Liver (tissue), 9 donors: ENCODE data around the gene MEG3. TPM values are rescaled to one million over a fixed set of nuclear protein-coding genes. Genes with fewer than 3 reads are reported as not detected.

Experiments
- DNase-seq: peaks from one replicate; pipeline ENCODE4 v3.0.0-alpha.2; 2017; ENCODE audit warnings: low spot score
- H3K27ac ChIP-seq, 2 donors: one replicate each; pipeline ENCODE4 v1.7.0; 2013; ENCODE audit warnings: inconsistent platforms in 2 of 2, low read length in 2 of 2, control low read depth in 1 of 2, low read depth in 1 of 2, mild to moderate bottlenecking in 1 of 2
- H3K27me3 ChIP-seq, 4 donors: one replicate each; pipeline versions ENCODE4 v1.6.1 to v1.7.0; 2013; ENCODE audit warnings: low read length in 3 of 4, inconsistent platforms in 1 of 4, mild to moderate bottlenecking in 1 of 4, moderate library complexity in 1 of 4; ENCODE audit not compliant: control insufficient read depth in 4 of 4, insufficient read depth in 4 of 4
- H3K36me3 ChIP-seq, 4 donors: one replicate each; pipeline versions ENCODE4 v1.6.1 to v1.7.0; 2013; ENCODE audit warnings: low read length in 3 of 4, mild to moderate bottlenecking in 3 of 4, low read depth in 1 of 4, moderate library complexity in 1 of 4; ENCODE audit not compliant: control insufficient read depth in 4 of 4, insufficient read depth in 3 of 4
- H3K4me1 ChIP-seq, 4 donors: one replicate each; pipeline versions ENCODE4 v1.6.1 to v1.7.0; 2013; ENCODE audit warnings: low read length in 3 of 4, mild to moderate bottlenecking in 3 of 4, moderate library complexity in 1 of 4; ENCODE audit not compliant: control insufficient read depth in 4 of 4, insufficient read depth in 4 of 4
- H3K4me3 ChIP-seq, 3 donors: one replicate each; pipeline versions ENCODE4 v1.6.1 to v1.7.0; 2013; ENCODE audit warnings: low read length in 3 of 3, control low read depth in 1 of 3, low read depth in 1 of 3, mild to moderate bottlenecking in 1 of 3
- H3K9ac ChIP-seq, 2 donors: one replicate each; pipeline ENCODE4 v1.7.0; 2013; ENCODE audit warnings: low read length in 2 of 2, mild to moderate bottlenecking in 2 of 2, moderate library complexity in 2 of 2, control low read depth in 1 of 2, low read depth in 1 of 2
- H3K9me3 ChIP-seq, 4 donors: one replicate each; pipeline versions ENCODE4 v1.6.1 to v1.7.0; 2013; ENCODE audit warnings: low read length in 3 of 4; ENCODE audit not compliant: control insufficient read depth in 4 of 4
- CTCF ChIP-seq: fragments of 150-350 bp; IDR thresholded peaks from 2 replicates; pipeline ENCODE4 v1.5.1; 2017; ENCODE audit warnings: improper control_type of control experiment, low read depth, low read length; ENCODE audit not compliant: missing input control
- EGR1 ChIP-seq, 2 donors: IDR thresholded peaks; 2 replicates each; pipeline ENCODE4 v1.6.1; 2016 to 2018; ENCODE audit warnings: antibody characterized with exemption in 2 of 2, low read depth in 2 of 2
- FOXA2 ChIP-seq: IDR thresholded peaks from 2 replicates; pipeline ENCODE4 v1.6.1; 2016; ENCODE audit warnings: antibody characterized with exemption
- GABPA ChIP-seq, 2 donors: IDR thresholded peaks in 1 of 2; conservative IDR thresholded peaks in 1 of 2; 2 replicates each; pipeline ENCODE4 v1.6.1; 2016; ENCODE audit warnings: antibody characterized with exemption in 2 of 2, mild to moderate bottlenecking in 1 of 2, moderate library complexity in 1 of 2
- HNF4A ChIP-seq, 2 donors: conservative IDR thresholded peaks; 2 replicates each; pipeline ENCODE4 v1.6.1; 2016; ENCODE audit warnings: antibody characterized with exemption in 2 of 2, mild to moderate bottlenecking in 2 of 2
- HNF4G ChIP-seq: IDR thresholded peaks from 2 replicates; pipeline ENCODE4 v1.6.1; 2016; ENCODE audit warnings: antibody characterized with exemption
- JUND ChIP-seq, 2 donors: IDR thresholded peaks; 2 replicates each; pipeline ENCODE4 v1.6.1; 2016; ENCODE audit warnings: antibody characterized with exemption in 2 of 2
- NR2F2 ChIP-seq: IDR thresholded peaks from 2 replicates; pipeline ENCODE4 v1.6.1; 2016; ENCODE audit warnings: antibody characterized with exemption
- RAD21 ChIP-seq, 2 donors: IDR thresholded peaks; 2 replicates each; pipeline ENCODE4 v1.6.1; 2016; ENCODE audit warnings: antibody characterized with exemption in 2 of 2, mild to moderate bottlenecking in 2 of 2
- REST ChIP-seq: IDR thresholded peaks from 2 replicates; pipeline ENCODE4 v1.6.1; 2016; ENCODE audit warnings: antibody characterized with exemption, mild to moderate bottlenecking
- RXRA ChIP-seq, 2 donors: IDR thresholded peaks; 2 replicates each; pipeline ENCODE4 v1.6.1; 2017 to 2018; ENCODE audit warnings: antibody characterized with exemption in 2 of 2, mild to moderate bottlenecking in 1 of 2
- SP1 ChIP-seq: IDR thresholded peaks from 2 replicates; pipeline ENCODE4 v1.6.1; 2018; ENCODE audit warnings: antibody characterized with exemption, mild to moderate bottlenecking
- TAF1 ChIP-seq: conservative IDR thresholded peaks from 2 replicates; pipeline ENCODE4 v1.6.1; 2016; ENCODE audit warnings: antibody characterized with exemption, mild to moderate bottlenecking
- YY1 ChIP-seq: IDR thresholded peaks from 2 replicates; pipeline ENCODE4 v1.6.1; 2016; ENCODE audit warnings: antibody characterized with exemption, mild to moderate bottlenecking
- WGBS: extraction: QIAGEN DNeasy Blood & Tissue Kit; methylation state at CpG from one replicate; pipeline ENCODE4 v1.1.7; 2013; 5-methylcytosine and 5-hydroxymethylcytosine counted together
- polyA plus RNA-seq, 2 donors: library from polyadenylated mRNA; stranded (reverse) in 1 of 2; unstranded in 1 of 2; fragments of 200-250 nt in 1 of 2; fragments of >200 nt in 1 of 2; fragmentation: Nextera tagmentation in 1 of 2; extraction: Ambion mirVana in 1 of 2; gene quantifications; one replicate each; pipeline versions ENCODE4 v1.2.1 to v1.2.3, GENCODE V29; 2013 to 2015
- total RNA-seq, 2 donors: library from RNA; depleted of rRNA; stranded (reverse); fragments of >200 nt; gene quantifications; one replicate each; pipeline ENCODE4 v1.2.3, GENCODE V29; 2014
- TF ChIP-seq, protein P1 (sequence below): IDR thresholded peaks from 2 replicates; pipeline ENCODE4 v1.6.1; 2016; ENCODE audit warnings: antibody characterized with exemption
- donor health status: healthy.
- donor health status: healthy.
- donor health status: healthy.
- donor health status: healthy.
- donor health status: healthy.

Gene MEG3
- total and polyA plus RNA-seq, 4 donors: 12.3 to 485 (median 23.1) TPM

- TF ChIP-seq, protein P1, sequence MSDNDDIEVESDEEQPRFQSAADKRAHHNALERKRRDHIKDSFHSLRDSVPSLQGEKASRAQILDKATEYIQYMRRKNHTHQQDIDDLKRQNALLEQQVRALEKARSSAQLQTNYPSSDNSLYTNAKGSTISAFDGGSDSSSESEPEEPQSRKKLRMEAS: no peak
Measured at GRCh38 chr14:100782516-100783320, 43.2 kb upstream of the MEG3 start (continued).

- WGBS: 95% methylated on average over 27 of the region's 27 CpGs
- H3K9me3 ChIP-seq: no peaks in the 10 kb centered on the region
- H3K9ac ChIP-seq: no peak overlapping the region
- no peaks in the 10 kb centered on the region for H3K36me3 ChIP-seq
- no peak overlapping the region for H3K27ac ChIP-seq
- peaks cover 0 to 2% (median 0%) of the 10 kb centered on the region in 4 donors for H3K27me3 ChIP-seq
- TF ChIP-seq FOXA2: no peak
- no peak for TF ChIP-seq JUND (IDR thresholded peaks at IDR 0.05)
- TF ChIP-seq TAF1: no peak
- no peak for TF ChIP-seq EGR1 (IDR thresholded peaks at IDR 0.05; ENCODE audit: low read depth in 2 of 2)
- no peak for TF ChIP-seq YY1
- TF ChIP-seq, protein P1: no peak
- no peak for TF ChIP-seq CTCF
- no peak for TF ChIP-seq HNF4A (conservative IDR thresholded peaks at IDR 0.05)
- no peak for TF ChIP-seq SP1
- no peak for TF ChIP-seq HNF4G
- TF ChIP-seq NR2F2: no peak
- no peak overlapping the region for H3K4me3 ChIP-seq
- no peak for DNase-seq
- H3K4me1 ChIP-seq: no peaks in the 10 kb centered on the region
Measured at GRCh38 chr14:100783630-100784370, 42.1 kb upstream of the MEG3 start.

- peaks cover 0 to 2% (median 0%) of the 10 kb centered on the region in 4 donors for H3K27me3 ChIP-seq
- no peaks in the 10 kb centered on the region for H3K36me3 ChIP-seq
- H3K27ac ChIP-seq: no peak overlapping the region
- no peaks in the 10 kb centered on the region for H3K4me1 ChIP-seq
- 86% methylated on average over 11 of the region's 11 CpGs for WGBS
- no peak overlapping the region for H3K9ac ChIP-seq
- TF ChIP-seq JUND (IDR thresholded peaks at IDR 0.05) (no peak), FOXA2 (no peak), REST (no peak), HNF4A (conservative IDR thresholded peaks at IDR 0.05) (no peak), NR2F2 (no peak), GABPA (IDR thresholded peaks at IDR 0.05 in 1 of 2, conservative IDR thresholded peaks at IDR 0.05 in 1 of 2) (no peak), HNF4G (no peak), YY1 (no peak), SP1 (no peak), RAD21 (IDR thresholded peaks at IDR 0.05) (no peak), RXRA (IDR thresholded peaks at IDR 0.05) (no peak), TAF1 (no peak)
- TF ChIP-seq, protein P1: no peak
- no peak overlapping the region for H3K4me3 ChIP-seq
- no peaks in the 10 kb centered on the region for H3K9me3 ChIP-seq
- no peak for DNase-seq
Measured at GRCh38 chr14:100784523-100785337, 41.2 kb upstream of the MEG3 start.
